ENCODE data around the gene KRT24. TPM values are rescaled to one million over a fixed set of nuclear protein-coding genes. Genes with fewer than 3 reads are reported as not detected.

KRT24 gene
- total RNA-seq, 4 donors from 2014 or later = not detected

DNA sequence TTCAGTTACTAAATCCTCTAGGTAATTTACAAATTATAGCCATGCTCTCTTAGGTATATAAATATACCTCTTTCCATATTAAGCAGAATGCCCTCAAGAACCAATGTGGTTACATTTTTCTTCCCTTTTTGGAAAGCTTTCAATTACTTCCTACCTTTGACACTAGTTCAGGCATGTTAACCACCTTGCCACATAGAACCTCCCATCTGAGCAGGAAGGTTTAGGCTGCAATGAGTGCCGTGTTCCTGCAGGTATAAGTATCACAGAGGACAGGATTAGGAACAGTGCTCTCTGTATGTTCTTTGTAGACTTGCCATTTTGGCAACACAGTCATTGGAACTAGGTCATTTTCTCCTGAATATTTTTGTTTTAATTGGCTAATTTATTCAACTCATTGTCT is 31.5 kb upstream of the KRT24 start:
- Histone ChIP-seq H3K9me3 (no peaks in the 10 kb centered on the region), H3K27ac (no peak overlapping the region), H3K36me3 (no peaks in the 10 kb centered on the region), H3K27me3 (no peaks in the 10 kb centered on the region), H3K4me1 (peaks cover 6% of the 10 kb centered on the region), H3K4me3 (no peak overlapping the region)
- TF ChIP-seq EP300 (IDR thresholded peaks at IDR 0.05) (no peak), POLR2A (IDR thresholded peaks at IDR 0.05) (no peak), POLR2AphosphoS5 (IDR thresholded peaks at IDR 0.05) (no peak)
- TF ChIP-seq, protein P1, sequence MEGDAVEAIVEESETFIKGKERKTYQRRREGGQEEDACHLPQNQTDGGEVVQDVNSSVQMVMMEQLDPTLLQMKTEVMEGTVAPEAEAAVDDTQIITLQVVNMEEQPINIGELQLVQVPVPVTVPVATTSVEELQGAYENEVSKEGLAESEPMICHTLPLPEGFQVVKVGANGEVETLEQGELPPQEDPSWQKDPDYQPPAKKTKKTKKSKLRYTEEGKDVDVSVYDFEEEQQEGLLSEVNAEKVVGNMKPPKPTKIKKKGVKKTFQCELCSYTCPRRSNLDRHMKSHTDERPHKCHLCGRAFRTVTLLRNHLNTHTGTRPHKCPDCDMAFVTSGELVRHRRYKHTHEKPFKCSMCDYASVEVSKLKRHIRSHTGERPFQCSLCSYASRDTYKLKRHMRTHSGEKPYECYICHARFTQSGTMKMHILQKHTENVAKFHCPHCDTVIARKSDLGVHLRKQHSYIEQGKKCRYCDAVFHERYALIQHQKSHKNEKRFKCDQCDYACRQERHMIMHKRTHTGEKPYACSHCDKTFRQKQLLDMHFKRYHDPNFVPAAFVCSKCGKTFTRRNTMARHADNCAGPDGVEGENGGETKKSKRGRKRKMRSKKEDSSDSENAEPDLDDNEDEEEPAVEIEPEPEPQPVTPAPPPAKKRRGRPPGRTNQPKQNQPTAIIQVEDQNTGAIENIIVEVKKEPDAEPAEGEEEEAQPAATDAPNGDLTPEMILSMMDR (IDR thresholded peaks at IDR 0.05) = no peak
- WGBS = 44% methylated on average over 1 of the region's 1 CpG
- no peak for DNase-seq (ENCODE audit: low spot score in 2 of 2)

DNA sequence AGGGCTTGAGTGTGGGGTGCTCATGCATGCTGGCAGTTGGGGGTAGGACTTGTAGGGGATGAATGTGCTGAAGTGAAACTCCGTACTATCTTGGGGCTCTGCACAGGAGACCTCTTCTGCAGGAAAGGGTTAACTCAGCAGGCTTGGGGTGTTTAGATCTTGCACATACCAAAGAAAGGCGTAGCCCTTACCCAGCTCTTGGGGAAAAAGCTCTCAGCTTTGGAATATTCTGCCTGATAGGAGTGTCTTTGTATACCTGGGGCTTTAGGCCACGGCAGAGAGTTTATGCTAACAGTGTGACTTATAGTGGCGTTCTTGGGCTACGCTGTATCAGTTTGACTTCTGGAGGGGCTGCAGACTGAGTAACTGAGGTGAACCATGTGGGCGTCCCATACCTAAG is 30.5 kb upstream of the KRT24 start:
- WGBS = 52% methylated on average over 6 of the region's 6 CpGs

DNA sequence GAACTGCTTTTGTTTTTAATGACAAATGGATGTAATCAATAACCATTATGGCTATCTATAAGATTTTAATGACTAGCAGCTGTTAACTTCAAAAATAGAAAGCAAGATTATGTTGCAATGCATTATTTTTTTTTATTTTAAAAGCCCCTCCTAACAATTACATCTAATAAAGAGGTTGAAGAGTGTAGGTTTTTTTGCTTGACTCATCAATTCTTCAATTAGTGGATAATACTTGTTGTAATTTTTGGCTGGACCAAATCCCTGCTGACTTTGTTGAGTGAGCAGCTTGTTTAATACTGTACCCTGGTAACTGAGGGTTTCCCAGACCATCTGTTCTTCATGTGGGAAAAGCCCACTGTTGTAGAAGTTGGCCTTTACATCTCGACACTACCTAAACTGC is 27.4 kb upstream of the KRT24 start:
- WGBS = 61% methylated on average over 1 of the region's 1 CpG
- H3K4me3 ChIP-seq = no peak overlapping the region
- peaks cover 6% of the 10 kb centered on the region for H3K4me1 ChIP-seq
- no peak overlapping the region for H3K27ac ChIP-seq
- DNase-seq (ENCODE audit: low spot score in 2 of 2) = no peak
- no peaks in the 10 kb centered on the region for H3K9me3 ChIP-seq
- no peaks in the 10 kb centered on the region for H3K27me3 ChIP-seq
- H3K36me3 ChIP-seq = no peaks in the 10 kb centered on the region
- TF ChIP-seq POLR2AphosphoS5 (IDR thresholded peaks at IDR 0.05) (no peak), POLR2A (IDR thresholded peaks at IDR 0.05) (no peak), EP300 (IDR thresholded peaks at IDR 0.05) (no peak)
- TF ChIP-seq, protein P1 (IDR thresholded peaks at IDR 0.05) = no peak

More for the DNA sequence above, 30.5 kb upstream of the KRT24 start:
- Histone ChIP-seq H3K4me1 (peaks cover 6% of the 10 kb centered on the region), H3K4me3 (no peak overlapping the region), H3K9me3 (no peaks in the 10 kb centered on the region), H3K27me3 (no peaks in the 10 kb centered on the region), H3K36me3 (no peaks in the 10 kb centered on the region), H3K27ac (no peak overlapping the region)
- no peak for DNase-seq (ENCODE audit: low spot score in 2 of 2)
- TF ChIP-seq POLR2AphosphoS5 (IDR thresholded peaks at IDR 0.05) (no peak), EP300 (IDR thresholded peaks at IDR 0.05) (no peak), POLR2A (IDR thresholded peaks at IDR 0.05) (no peak)
- TF ChIP-seq, protein P1 (IDR thresholded peaks at IDR 0.05) = no peak

DNA sequence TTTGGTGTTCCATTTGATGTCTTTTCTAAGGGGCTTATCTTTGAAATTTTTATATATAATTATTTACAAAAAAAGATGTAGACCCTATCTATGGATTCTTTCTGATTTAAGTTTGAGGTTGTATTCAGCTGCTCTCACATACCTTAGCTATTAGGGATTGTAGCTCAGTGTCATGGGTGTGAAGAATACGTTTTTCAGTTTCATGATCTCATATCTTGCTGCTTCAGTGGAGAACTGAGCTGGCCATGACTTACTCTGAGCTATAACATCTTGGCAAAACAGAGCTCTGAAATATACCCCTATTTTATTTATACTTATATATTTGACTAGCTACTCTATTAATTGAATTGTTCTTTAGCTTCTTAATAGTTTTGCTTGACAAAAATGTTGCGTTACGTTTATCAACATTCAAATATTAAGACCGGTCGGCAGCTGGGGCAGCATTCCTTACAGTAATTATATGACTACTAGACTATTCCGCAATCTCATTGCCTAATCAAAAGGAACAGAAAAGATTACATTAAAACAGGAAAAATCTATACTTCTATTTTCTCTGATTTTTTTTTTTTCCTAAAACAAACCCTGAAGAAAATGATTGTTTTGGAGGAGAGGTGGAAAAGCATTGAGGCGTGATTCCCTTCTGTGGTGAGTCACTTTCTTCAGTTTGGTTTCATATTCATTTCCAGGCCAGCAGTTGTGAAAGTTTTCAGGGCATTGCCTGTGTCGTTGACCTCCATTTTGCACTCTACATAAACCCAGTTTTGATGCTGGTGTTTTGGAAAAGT is 24.1 kb upstream of the KRT24 start:
- H3K4me3 ChIP-seq = no peak overlapping the region
- H3K36me3 ChIP-seq = no peaks in the 10 kb centered on the region
- no peak overlapping the region for H3K27ac ChIP-seq
- no peak for DNase-seq (ENCODE audit: low spot score in 2 of 2)
- H3K4me1 ChIP-seq = no peaks in the 10 kb centered on the region
- TF ChIP-seq, protein P1 (IDR thresholded peaks at IDR 0.05) = no peak
- no peak for TF ChIP-seq POLR2A (IDR thresholded peaks at IDR 0.05)
- H3K27me3 ChIP-seq = no peaks in the 10 kb centered on the region
- no peaks in the 10 kb centered on the region for H3K9me3 ChIP-seq
- 56% methylated on average over 8 of the region's 8 CpGs for WGBS

DNA sequence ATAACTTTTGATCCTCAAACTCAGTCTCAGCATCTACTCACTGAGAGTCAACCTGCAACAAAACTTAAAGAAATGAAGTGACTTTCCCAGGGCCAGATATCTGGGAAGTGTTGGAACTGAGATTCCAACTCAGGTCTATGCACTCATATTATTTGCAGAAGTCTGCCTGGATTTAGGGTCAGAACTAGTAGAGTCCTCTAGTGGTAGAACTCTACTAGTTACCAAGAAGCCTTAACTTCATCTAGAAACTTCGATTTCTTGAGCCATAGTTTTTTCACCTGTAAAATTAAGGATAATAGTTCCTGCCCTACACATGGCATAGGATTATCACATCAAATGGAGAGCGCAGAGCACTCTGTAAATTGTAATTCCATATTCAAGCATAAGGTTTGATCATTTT is 23.4 kb upstream of the KRT24 start:
- Histone ChIP-seq H3K36me3 (no peaks in the 10 kb centered on the region), H3K9me3 (no peaks in the 10 kb centered on the region), H3K27me3 (no peaks in the 10 kb centered on the region), H3K4me1 (no peaks in the 10 kb centered on the region), H3K27ac (no peak overlapping the region), H3K4me3 (no peak overlapping the region)
- no peak for DNase-seq (ENCODE audit: low spot score in 2 of 2)
- TF ChIP-seq EP300 (IDR thresholded peaks at IDR 0.05) = no peak
- whole genome bisulfite sequencing = 55% methylated on average over 2 of the region's 2 CpGs

DNA sequence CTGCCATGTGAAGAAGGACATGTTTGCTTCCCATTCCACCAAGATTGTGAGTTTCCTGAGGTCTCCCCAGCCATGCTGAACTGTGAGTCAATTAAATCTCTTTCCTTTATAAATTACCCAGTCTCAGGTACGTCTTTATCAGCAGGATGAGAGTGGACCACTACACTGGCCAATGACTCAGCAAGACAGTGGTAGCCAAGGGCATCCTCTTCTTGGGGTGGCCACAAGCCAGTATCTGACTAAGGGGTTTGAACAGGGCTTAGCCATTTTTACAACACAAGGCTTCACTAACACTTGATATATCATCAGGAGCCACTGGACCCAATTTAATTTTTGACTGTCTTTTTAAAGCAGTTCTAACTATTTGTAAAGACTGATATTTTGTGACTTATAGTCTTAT is 21.1 kb upstream of the KRT24 start:
- H3K4me3 ChIP-seq = no peak overlapping the region
- no peaks in the 10 kb centered on the region for H3K27me3 ChIP-seq
- 80% methylated on average over 1 of the region's 1 CpG for WGBS
- no peak for TF ChIP-seq POLR2AphosphoS5 (IDR thresholded peaks at IDR 0.05)
- TF ChIP-seq POLR2A (IDR thresholded peaks at IDR 0.05) = no peak
- TF ChIP-seq, protein P1 (IDR thresholded peaks at IDR 0.05) = no peak
- TF ChIP-seq EP300 (IDR thresholded peaks at IDR 0.05) = no peak
- no peak overlapping the region for H3K27ac ChIP-seq
- no peaks in the 10 kb centered on the region for H3K4me1 ChIP-seq
- H3K9me3 ChIP-seq = no peaks in the 10 kb centered on the region
- DNase-seq (ENCODE audit: low spot score in 2 of 2) = no peak
- no peaks in the 10 kb centered on the region for H3K36me3 ChIP-seq

Data from suprapubic skin (tissue), 4 donors.